GM21367 (cell line): Measurements from ENCODE around the gene ENPP1.
"Not testable (repeated sequence)": the region's sequence is repeated elsewhere in the genome, so short reads cannot be mapped to it uniquely, and the experiment has no call there.

ENCODE experiments used
- ATAC-seq: cut with Tn5 transposase; IDR thresholded peaks from one replicate; pipeline ENCODE4 v1.9.1; 2021; ENCODE audit not compliant: unreplicated experiment

The ENPP1 gene

GRCh38 chr6:131828080-131828479 is 20.3 kb downstream of the ENPP1 start:
- ATAC-seq: no peak

DNA sequence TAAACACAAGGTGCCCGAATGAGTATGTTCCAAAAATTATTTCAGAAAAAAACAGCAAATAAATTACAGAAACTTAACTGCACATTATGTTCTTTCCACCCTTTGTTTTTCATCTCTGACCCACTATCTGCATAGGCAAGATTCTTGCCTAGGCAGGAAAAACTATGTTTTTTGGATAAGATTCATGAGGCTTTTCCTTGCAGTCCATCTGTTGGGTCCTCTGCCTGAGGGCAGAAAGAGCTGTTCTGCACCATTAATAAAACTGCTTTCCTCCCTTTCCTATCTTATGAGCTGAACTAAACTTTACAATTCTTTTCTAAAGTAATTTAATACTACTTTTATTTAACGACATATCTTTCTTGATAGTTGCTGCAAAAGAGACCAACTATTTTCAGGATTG is 21.1 kb downstream of the ENPP1 start:
- ATAC-seq: no peak

DNA sequence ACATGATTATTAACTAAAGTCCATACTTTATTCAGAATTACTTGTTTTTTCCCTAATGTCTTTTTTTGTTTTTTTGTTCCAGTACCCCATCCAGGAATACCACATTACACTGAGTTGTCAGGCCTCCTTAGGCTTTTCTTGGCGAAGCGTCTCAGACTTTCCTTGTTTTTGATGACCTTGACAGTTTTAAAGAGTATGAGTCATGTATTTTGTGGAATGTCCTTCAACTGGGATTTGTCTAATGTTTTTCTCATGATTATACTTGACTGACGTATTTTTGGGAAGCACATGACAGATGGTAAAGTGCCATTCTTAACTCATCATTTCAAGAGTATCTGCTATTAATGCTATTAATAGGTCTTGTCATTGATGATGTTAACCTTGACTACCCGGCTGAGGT is 23.6 kb downstream of the ENPP1 start:
- no peak for ATAC-seq

DNA sequence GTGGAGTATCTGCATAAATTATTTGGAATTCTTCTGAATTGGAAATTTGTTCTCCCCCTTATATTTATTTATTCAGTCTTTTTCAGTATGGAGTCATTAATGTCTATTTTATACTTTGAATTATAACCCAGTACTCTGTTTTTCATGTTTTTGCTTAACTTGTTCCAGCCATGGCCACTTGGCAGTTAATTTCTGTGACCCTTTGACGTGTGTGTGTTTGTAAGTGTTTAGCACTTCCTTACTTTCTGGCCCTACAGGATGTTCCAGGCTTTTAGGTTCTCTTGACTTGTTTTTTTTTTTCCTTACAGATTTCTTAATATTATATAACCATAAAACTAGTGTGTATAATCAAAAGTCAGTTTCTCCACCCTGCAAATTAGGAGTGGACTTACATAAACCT is 24.1 kb downstream of the ENPP1 start:
- no peak for ATAC-seq

DNA sequence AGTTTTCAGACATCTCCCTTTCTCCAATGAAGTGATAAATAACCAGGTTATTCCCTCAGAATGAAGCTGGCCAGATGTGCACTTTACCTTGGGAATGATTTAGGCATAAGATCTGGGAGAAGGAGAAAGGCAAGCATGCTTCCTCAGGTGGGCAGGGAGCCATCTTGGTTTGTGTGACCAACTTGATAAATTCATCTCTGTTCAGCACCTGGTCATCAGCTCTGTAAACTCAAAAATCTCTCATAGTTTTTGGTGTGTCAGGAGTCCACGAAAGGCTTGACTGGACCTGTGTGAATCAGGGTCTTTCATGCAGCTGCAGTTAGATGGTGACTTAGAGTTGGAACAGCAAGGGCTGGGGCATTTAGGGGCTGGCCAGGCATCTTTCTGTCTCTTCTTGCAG is 24.5 kb downstream of the ENPP1 start:
- ATAC-seq: no peak

GRCh38 chr6:131838051-131838450 is 30.2 kb downstream of the ENPP1 start:
- ATAC-seq: no peak

DNA sequence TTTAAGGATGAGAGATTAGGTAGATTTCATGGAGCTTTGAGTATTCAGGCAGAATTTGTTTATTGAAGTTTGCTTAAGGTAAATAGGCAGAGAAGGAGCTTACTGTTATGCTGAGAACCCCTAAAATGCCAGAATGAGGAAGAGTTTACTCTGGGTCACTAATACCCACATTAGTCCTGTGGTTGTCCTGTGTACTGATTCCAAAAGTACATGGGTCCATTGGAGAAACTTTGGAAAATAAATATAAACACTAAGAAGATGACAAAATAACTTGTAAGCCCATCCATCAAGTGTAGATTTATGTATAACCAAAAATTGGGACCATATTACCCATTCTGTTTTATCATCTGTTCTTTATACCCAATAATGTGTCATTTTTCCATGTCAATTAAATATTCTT is 31.6 kb downstream of the ENPP1 start:
- no peak for ATAC-seq

DNA sequence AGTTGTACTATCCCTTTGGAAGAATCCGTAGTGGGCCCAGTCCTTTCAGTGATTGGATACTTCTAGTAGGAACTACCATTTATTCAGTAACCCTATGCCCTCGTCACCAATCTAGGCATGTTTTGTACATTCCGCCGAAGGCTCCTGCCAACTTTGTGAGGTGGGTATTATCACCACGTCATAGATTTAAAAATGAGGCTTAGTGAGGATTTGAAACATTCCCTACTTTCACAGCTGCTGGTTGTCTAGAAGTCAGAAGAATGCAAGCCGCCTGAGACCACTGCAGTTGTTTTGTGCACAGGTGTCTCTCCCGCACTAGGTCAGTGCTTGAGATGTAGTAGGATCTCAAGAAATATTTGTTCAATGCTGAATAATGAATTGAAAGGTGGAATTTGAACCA is 32.6 kb downstream of the ENPP1 start:
- no peak for ATAC-seq

GRCh38 chr6:131840936-131841583 is 33.2 kb downstream of the ENPP1 start:
- ATAC-seq: no peak

- ATAC-seq: no peak
These were observed 35.9 kb downstream of the ENPP1 start for GRCh38 chr6:131843768-131844167.

- no peak for ATAC-seq
These were observed 36.5 kb downstream of the ENPP1 start for GRCh38 chr6:131844243-131844841.

DNA sequence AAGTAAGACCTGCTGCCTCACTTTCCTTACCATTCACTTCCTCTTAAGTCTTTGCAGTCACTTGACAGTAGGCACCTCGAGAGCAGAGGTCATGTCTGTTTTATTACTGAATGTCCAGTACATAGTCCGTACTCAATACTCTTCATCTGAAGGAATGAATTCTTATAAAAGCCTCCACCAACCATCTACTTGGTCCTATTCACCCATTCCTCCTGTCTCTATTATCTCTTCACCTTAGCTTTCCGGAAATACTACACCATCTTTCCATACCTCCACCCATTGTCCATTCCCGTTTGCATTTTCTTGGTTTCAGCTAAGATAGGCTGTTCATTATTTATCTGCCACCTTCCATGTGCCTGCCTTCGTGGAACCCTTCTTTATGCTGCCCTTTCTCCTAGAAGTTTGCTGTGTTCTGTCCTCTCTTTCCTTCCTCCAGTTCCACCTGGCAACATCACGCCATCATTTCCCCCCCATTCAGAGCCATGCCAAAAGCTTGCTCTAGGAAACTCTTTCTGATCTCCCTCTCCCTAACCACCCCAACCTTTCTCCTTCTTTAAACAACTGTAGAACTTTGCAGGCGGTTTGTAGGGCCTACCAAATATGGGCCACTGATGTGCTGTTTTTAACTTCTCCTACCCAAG is 38.3 kb downstream of the ENPP1 start:
- no peak for ATAC-seq

GRCh38 chr6:131846905-131847304 is 39.1 kb downstream of the ENPP1 start:
- ATAC-seq: no peak

GRCh38 chr6:131849799-131850198 is 42.0 kb downstream of the ENPP1 start:
- no peak for ATAC-seq

GRCh38 chr6:131851049-131851769 is 43.4 kb downstream of the ENPP1 start:
- no peak for ATAC-seq

- no peak for ATAC-seq
These were observed 44.4 kb downstream of the ENPP1 start for GRCh38 chr6:131852200-131852599.

GRCh38 chr6:131854803-131855202 is 47.0 kb downstream of the ENPP1 start:
- no peak for ATAC-seq

GRCh38 chr6:131858765-131859415 is 51.1 kb downstream of the ENPP1 start:
- ATAC-seq: no peak

- not testable (repeated sequence) for ATAC-seq
These were observed 51.8 kb downstream of the ENPP1 start for GRCh38 chr6:131859658-131860057.

- ATAC-seq: no peak
These were observed 53.6 kb downstream of the ENPP1 start for GRCh38 chr6:131861381-131861780.

- no peak for ATAC-seq
These were observed 54.7 kb downstream of the ENPP1 start for GRCh38 chr6:131862476-131862875.
